ENCODE measurements around the gene PGLYRP4.

PGLYRP4 gene

GRCh38 chr1:153313288-153313687 lies 35.4 kb downstream of the PGLYRP4 start:
- Histone ChIP-seq H2BK120ac (ENCODE audit: low read depth, low read length) (no peak overlapping the region), H3K79me1 (ENCODE audit: low read length) (no peaks in the 10 kb centered on the region), H4K8ac (ENCODE audit: low read depth, low read length) (no peak overlapping the region), H3K9ac (ENCODE audit: low read length) (no peak overlapping the region), H3K4me1 (ENCODE audit: control insufficient read depth, low read depth, low read length) (no peaks in the 10 kb centered on the region), H3K27ac (ENCODE audit: low read depth, low read length) (no peak overlapping the region), H3K4me3 (ENCODE audit: low read length) (no peak overlapping the region), H3K4me2 (ENCODE audit: low read length) (no peak overlapping the region), H2BK5ac (ENCODE audit: low read length) (no peak overlapping the region), H3K36me3 (ENCODE audit: control insufficient read depth, insufficient read depth, low read length) (no peaks in the 10 kb centered on the region), H3K23ac (ENCODE audit: low read length) (no peak overlapping the region), H3K79me2 (ENCODE audit: control insufficient read depth, insufficient read depth, low read length) (no peaks in the 10 kb centered on the region), H3K18ac (ENCODE audit: low read length) (no peak overlapping the region), H3K4ac (ENCODE audit: low read depth, low read length) (no peak overlapping the region), H3K56ac (ENCODE audit: low read length) (no peak overlapping the region), H4K5ac (ENCODE audit: low read length) (no peak overlapping the region), H2BK15ac (replicated peaks; ENCODE audit: low read depth) (no peak overlapping the region), H2AK5ac (ENCODE audit: low read length) (no peak overlapping the region), H3K27me3 (ENCODE audit: insufficient read depth, low read length, poor library complexity) (no peaks in the 10 kb centered on the region)
- no CpG with 5 or more reads among the region's 2 CpGs for WGBS (ENCODE audit: extremely low coverage, insufficient coverage, low lambda C conversion rate)
- DNase-seq = no peak

GRCh38 chr1:153312570-153313186 lies 36.0 kb downstream of the PGLYRP4 start, which contains the start of gene PGLYRP3:
Gene PGLYRP3 (minus strand): TSS chr1:153312952. CDS start chr1:153310665, 2,287 bp downstream.
- no peak within 1 kb of the TSS for H2BK15ac ChIP-seq (replicated peaks; ENCODE audit: low read depth)
- WGBS (ENCODE audit: extremely low coverage, insufficient coverage, low lambda C conversion rate) = no CpG with 5 or more reads among the region's 4 CpGs
- no peak within 1 kb of the TSS for H4K5ac ChIP-seq (ENCODE audit: low read length)
- no peak within 1 kb of the TSS for H3K18ac ChIP-seq (ENCODE audit: low read length)
- no peak within 1 kb of the TSS for H3K23ac ChIP-seq (ENCODE audit: low read length)
- H3K36me3 ChIP-seq (ENCODE audit: control insufficient read depth, insufficient read depth, low read length) = no peaks in the 10 kb centered on the region
- no peak within 1 kb of the TSS for H3K4ac ChIP-seq (ENCODE audit: low read depth, low read length)
- no peaks in the 10 kb centered on the region for H3K79me2 ChIP-seq (ENCODE audit: control insufficient read depth, insufficient read depth, low read length)
- H2AK5ac ChIP-seq (ENCODE audit: low read length) = no peak within 1 kb of the TSS
- DNase-seq = peak; percentile 74
- no peak within 1 kb of the TSS for H3K4me3 ChIP-seq (ENCODE audit: low read length)
- H2BK5ac ChIP-seq (ENCODE audit: low read length) = no peak within 1 kb of the TSS
- H3K4me2 ChIP-seq (ENCODE audit: low read length) = no peak within 1 kb of the TSS
- H3K4me1 ChIP-seq (ENCODE audit: control insufficient read depth, low read depth, low read length) = no peaks in the 10 kb centered on the region
- no peak within 1 kb of the TSS for H4K8ac ChIP-seq (ENCODE audit: low read depth, low read length)
- no peaks in the 10 kb centered on the region for H3K79me1 ChIP-seq (ENCODE audit: low read length)
- H3K27ac ChIP-seq (ENCODE audit: low read depth, low read length) = no peak within 1 kb of the TSS
- H3K9ac ChIP-seq (ENCODE audit: low read length) = no peak within 1 kb of the TSS
- H3K56ac ChIP-seq (ENCODE audit: low read length) = no peak within 1 kb of the TSS
- H2BK120ac ChIP-seq (ENCODE audit: low read depth, low read length) = no peak within 1 kb of the TSS
- no peaks in the 10 kb centered on the region for H3K27me3 ChIP-seq (ENCODE audit: insufficient read depth, low read length, poor library complexity)

- H3K4ac ChIP-seq (ENCODE audit: low read depth, low read length) = no peak overlapping the region
- H2BK15ac ChIP-seq (replicated peaks; ENCODE audit: low read depth) = no peak overlapping the region
- no peak overlapping the region for H2AK5ac ChIP-seq (ENCODE audit: low read length)
- H3K23ac ChIP-seq (ENCODE audit: low read length) = no peak overlapping the region
- H4K5ac ChIP-seq (ENCODE audit: low read length) = no peak overlapping the region
- H4K8ac ChIP-seq (ENCODE audit: low read depth, low read length) = no peak overlapping the region
- no peaks in the 10 kb centered on the region for H3K4me1 ChIP-seq (ENCODE audit: control insufficient read depth, low read depth, low read length)
- no peak overlapping the region for H2BK120ac ChIP-seq (ENCODE audit: low read depth, low read length)
- H3K79me1 ChIP-seq (ENCODE audit: low read length) = no peaks in the 10 kb centered on the region
- H3K27me3 ChIP-seq (ENCODE audit: insufficient read depth, low read length, poor library complexity) = no peaks in the 10 kb centered on the region
- no peak overlapping the region for H3K4me2 ChIP-seq (ENCODE audit: low read length)
- H3K56ac ChIP-seq (ENCODE audit: low read length) = no peak overlapping the region
- no peak overlapping the region for H2BK5ac ChIP-seq (ENCODE audit: low read length)
- H3K9ac ChIP-seq (ENCODE audit: low read length) = no peak overlapping the region
- no peaks in the 10 kb centered on the region for H3K36me3 ChIP-seq (ENCODE audit: control insufficient read depth, insufficient read depth, low read length)
- no peak overlapping the region for H3K4me3 ChIP-seq (ENCODE audit: low read length)
- H3K18ac ChIP-seq (ENCODE audit: low read length) = no peak overlapping the region
- DNase-seq = no peak
- no CpG with 5 or more reads among the region's 7 CpGs for WGBS (ENCODE audit: extremely low coverage, insufficient coverage, low lambda C conversion rate)
- no peak overlapping the region for H3K27ac ChIP-seq (ENCODE audit: low read depth, low read length)
- no peaks in the 10 kb centered on the region for H3K79me2 ChIP-seq (ENCODE audit: control insufficient read depth, insufficient read depth, low read length)
Observed at GRCh38 chr1:153310526-153310925, 38.1 kb downstream of the PGLYRP4 start.

DNA sequence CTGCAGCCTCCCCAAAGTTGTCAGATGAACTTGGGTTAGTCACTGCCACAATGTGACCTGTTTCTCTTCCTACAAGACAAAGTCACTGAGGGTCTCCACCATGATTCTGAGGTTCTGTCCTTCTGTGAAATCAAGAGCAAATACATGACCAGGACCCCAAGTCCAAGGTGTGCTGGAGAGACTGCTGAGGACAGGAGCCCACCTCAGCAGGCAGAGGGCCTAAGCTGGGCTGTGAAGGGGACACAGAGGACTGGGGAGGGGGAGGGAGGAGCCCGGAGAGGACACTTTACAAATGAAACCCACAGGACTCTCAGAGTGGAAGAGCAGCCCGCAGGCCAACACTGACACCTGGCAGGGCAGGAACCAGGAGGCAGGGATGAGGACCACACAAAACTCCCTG lies 39.2 kb downstream of the PGLYRP4 start:
- no peak overlapping the region for H4K5ac ChIP-seq (ENCODE audit: low read length)
- H3K18ac ChIP-seq (ENCODE audit: low read length) = no peak overlapping the region
- no peaks in the 10 kb centered on the region for H3K36me3 ChIP-seq (ENCODE audit: control insufficient read depth, insufficient read depth, low read length)
- no peak overlapping the region for H3K4ac ChIP-seq (ENCODE audit: low read depth, low read length)
- no peaks in the 10 kb centered on the region for H3K79me1 ChIP-seq (ENCODE audit: low read length)
- no peak overlapping the region for H2BK120ac ChIP-seq (ENCODE audit: low read depth, low read length)
- H4K8ac ChIP-seq (ENCODE audit: low read depth, low read length) = no peak overlapping the region
- DNase-seq = no peak
- no peak overlapping the region for H2AK5ac ChIP-seq (ENCODE audit: low read length)
- no peak overlapping the region for H3K23ac ChIP-seq (ENCODE audit: low read length)
- H2BK15ac ChIP-seq (replicated peaks; ENCODE audit: low read depth) = no peak overlapping the region
- H3K4me2 ChIP-seq (ENCODE audit: low read length) = no peak overlapping the region
- H2BK5ac ChIP-seq (ENCODE audit: low read length) = no peak overlapping the region
- H3K27ac ChIP-seq (ENCODE audit: low read depth, low read length) = no peak overlapping the region
- H3K4me3 ChIP-seq (ENCODE audit: low read length) = no peak overlapping the region
- no peak overlapping the region for H3K56ac ChIP-seq (ENCODE audit: low read length)
- H3K9ac ChIP-seq (ENCODE audit: low read length) = no peak overlapping the region
- WGBS (ENCODE audit: extremely low coverage, insufficient coverage, low lambda C conversion rate) = no CpG with 5 or more reads among the region's 2 CpGs
- no peaks in the 10 kb centered on the region for H3K4me1 ChIP-seq (ENCODE audit: control insufficient read depth, low read depth, low read length)
- no peaks in the 10 kb centered on the region for H3K27me3 ChIP-seq (ENCODE audit: insufficient read depth, low read length, poor library complexity)
- H3K79me2 ChIP-seq (ENCODE audit: control insufficient read depth, insufficient read depth, low read length) = no peaks in the 10 kb centered on the region

GRCh38 chr1:153308540-153308939 lies 40.1 kb downstream of the PGLYRP4 start:
- WGBS (ENCODE audit: extremely low coverage, insufficient coverage, low lambda C conversion rate) = no CpG with 5 or more reads among the region's 2 CpGs

DNA sequence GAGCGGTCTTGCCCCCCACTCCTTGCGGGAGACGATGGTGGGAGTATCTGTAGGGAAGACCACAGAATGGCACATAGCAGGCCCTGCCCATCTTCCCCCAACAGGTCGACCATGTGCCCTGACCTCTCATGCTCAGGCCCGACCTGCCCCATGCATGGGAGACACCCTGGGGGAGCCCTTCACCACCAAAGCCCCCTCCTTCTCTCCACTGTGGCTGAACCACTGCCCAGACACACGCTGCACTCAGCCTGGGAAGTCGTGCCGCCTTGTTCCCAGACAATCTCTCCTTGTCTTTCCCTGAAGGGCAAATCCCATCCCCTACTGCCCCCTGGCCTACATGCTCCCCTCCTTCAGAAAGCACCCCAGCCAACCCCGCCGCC lies 41.4 kb downstream of the PGLYRP4 start:
- Histone ChIP-seq H3K56ac (ENCODE audit: low read length) (no peak overlapping the region), H3K23ac (ENCODE audit: low read length) (no peak overlapping the region), H2BK5ac (ENCODE audit: low read length) (no peak overlapping the region), H3K27me3 (ENCODE audit: insufficient read depth, low read length, poor library complexity) (no peaks in the 10 kb centered on the region), H2BK120ac (ENCODE audit: low read depth, low read length) (no peak overlapping the region), H3K9ac (ENCODE audit: low read length) (no peak overlapping the region), H2BK15ac (replicated peaks; ENCODE audit: low read depth) (no peak overlapping the region), H3K36me3 (ENCODE audit: control insufficient read depth, insufficient read depth, low read length) (no peaks in the 10 kb centered on the region), H3K79me2 (ENCODE audit: control insufficient read depth, insufficient read depth, low read length) (no peaks in the 10 kb centered on the region), H3K4me3 (ENCODE audit: low read length) (no peak overlapping the region), H3K4me2 (ENCODE audit: low read length) (no peak overlapping the region), H4K5ac (ENCODE audit: low read length) (no peak overlapping the region), H4K8ac (ENCODE audit: low read depth, low read length) (no peak overlapping the region), H3K18ac (ENCODE audit: low read length) (no peak overlapping the region), H2AK5ac (ENCODE audit: low read length) (no peak overlapping the region), H3K27ac (ENCODE audit: low read depth, low read length) (no peak overlapping the region), H3K4ac (ENCODE audit: low read depth, low read length) (no peak overlapping the region), H3K79me1 (ENCODE audit: low read length) (no peaks in the 10 kb centered on the region), H3K4me1 (ENCODE audit: control insufficient read depth, low read depth, low read length) (no peaks in the 10 kb centered on the region)
- DNase-seq = no peak
- WGBS (ENCODE audit: extremely low coverage, insufficient coverage, low lambda C conversion rate) = no CpG with 5 or more reads among the region's 10 CpGs

More at GRCh38 chr1:153308540-153308939, 40.1 kb downstream of the PGLYRP4 start:
- no peaks in the 10 kb centered on the region for H3K27me3 ChIP-seq (ENCODE audit: insufficient read depth, low read length, poor library complexity)
- H3K56ac ChIP-seq (ENCODE audit: low read length) = no peak overlapping the region
- no peak overlapping the region for H3K4ac ChIP-seq (ENCODE audit: low read depth, low read length)
- H3K4me3 ChIP-seq (ENCODE audit: low read length) = no peak overlapping the region
- H3K18ac ChIP-seq (ENCODE audit: low read length) = no peak overlapping the region
- H3K4me1 ChIP-seq (ENCODE audit: control insufficient read depth, low read depth, low read length) = no peaks in the 10 kb centered on the region
- H3K79me2 ChIP-seq (ENCODE audit: control insufficient read depth, insufficient read depth, low read length) = no peaks in the 10 kb centered on the region
- no peaks in the 10 kb centered on the region for H3K36me3 ChIP-seq (ENCODE audit: control insufficient read depth, insufficient read depth, low read length)
- no peak overlapping the region for H4K5ac ChIP-seq (ENCODE audit: low read length)
- H4K8ac ChIP-seq (ENCODE audit: low read depth, low read length) = no peak overlapping the region
- H3K23ac ChIP-seq (ENCODE audit: low read length) = no peak overlapping the region
- no peak overlapping the region for H2BK120ac ChIP-seq (ENCODE audit: low read depth, low read length)
- H2AK5ac ChIP-seq (ENCODE audit: low read length) = no peak overlapping the region
- no peak overlapping the region for H3K9ac ChIP-seq (ENCODE audit: low read length)
- no peak overlapping the region for H3K4me2 ChIP-seq (ENCODE audit: low read length)
- DNase-seq = no peak
- no peak overlapping the region for H2BK15ac ChIP-seq (replicated peaks; ENCODE audit: low read depth)
- H3K79me1 ChIP-seq (ENCODE audit: low read length) = no peaks in the 10 kb centered on the region
- H2BK5ac ChIP-seq (ENCODE audit: low read length) = no peak overlapping the region
- no peak overlapping the region for H3K27ac ChIP-seq (ENCODE audit: low read depth, low read length)
